ENCODE measurements around the gene CAMK2G.

The CAMK2G gene

GRCh38 chr10:73817826-73818225 lies 56.5 kb downstream of the CAMK2G start:
- in situ Hi-C loops (cut with MboI; ENCODE audit: low sequenced_read_pairs) = loop anchor here (25.0 kb wide), 1 partner anchor 106 kb away; no protein-coding TSS in a partner anchor

DNA sequence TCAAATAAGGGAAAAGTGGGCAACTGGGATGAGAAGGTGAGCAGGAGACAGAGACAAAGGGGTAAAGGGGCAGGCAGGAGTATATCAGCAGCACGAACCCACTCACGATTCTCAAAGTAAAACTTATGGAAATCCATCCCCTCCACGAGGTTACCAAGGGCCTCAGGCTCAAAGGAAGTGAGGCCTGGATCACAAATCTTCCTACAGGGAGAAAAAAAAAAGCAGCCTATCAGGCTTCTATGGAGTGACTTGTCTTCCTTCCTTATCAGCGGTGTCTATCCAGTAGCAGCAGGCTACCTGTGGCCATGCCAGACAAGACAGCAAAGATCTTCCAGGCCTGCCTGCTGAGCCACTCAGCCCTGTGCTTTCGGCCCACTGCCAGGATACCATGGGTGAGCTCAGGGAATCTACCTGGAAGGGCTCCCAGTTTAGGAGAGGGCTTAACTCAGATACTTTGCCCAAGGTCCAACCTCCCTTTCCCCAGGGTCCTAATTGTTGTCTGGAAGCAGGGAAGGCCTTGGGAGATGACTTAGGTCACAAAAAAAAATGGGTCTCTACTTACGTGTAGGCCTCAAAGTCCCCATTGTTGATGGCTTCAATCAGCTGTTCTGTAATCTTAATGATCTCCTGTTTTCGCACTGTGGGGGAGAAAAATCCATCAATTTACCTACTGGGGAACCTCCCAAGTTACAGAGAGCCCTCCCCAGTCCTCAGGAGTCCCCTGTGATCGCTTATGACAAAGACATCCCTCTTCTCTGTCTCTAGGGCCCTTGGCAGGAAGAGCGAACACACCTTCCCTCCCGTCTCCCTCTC lies 57.2 kb downstream of the CAMK2G start:
- in situ Hi-C loops (cut with MboI; ENCODE audit: low sequenced_read_pairs) = loop anchor here (25.0 kb wide), 1 partner anchor 105 kb away; no protein-coding TSS in a partner anchor

- in situ Hi-C loops (cut with MboI; ENCODE audit: low sequenced_read_pairs) = loop anchor here (25.0 kb wide), 1 partner anchor 103 kb away; no protein-coding TSS in a partner anchor
Observed at GRCh38 chr10:73815719-73816030, 58.7 kb downstream of the CAMK2G start.

DNA sequence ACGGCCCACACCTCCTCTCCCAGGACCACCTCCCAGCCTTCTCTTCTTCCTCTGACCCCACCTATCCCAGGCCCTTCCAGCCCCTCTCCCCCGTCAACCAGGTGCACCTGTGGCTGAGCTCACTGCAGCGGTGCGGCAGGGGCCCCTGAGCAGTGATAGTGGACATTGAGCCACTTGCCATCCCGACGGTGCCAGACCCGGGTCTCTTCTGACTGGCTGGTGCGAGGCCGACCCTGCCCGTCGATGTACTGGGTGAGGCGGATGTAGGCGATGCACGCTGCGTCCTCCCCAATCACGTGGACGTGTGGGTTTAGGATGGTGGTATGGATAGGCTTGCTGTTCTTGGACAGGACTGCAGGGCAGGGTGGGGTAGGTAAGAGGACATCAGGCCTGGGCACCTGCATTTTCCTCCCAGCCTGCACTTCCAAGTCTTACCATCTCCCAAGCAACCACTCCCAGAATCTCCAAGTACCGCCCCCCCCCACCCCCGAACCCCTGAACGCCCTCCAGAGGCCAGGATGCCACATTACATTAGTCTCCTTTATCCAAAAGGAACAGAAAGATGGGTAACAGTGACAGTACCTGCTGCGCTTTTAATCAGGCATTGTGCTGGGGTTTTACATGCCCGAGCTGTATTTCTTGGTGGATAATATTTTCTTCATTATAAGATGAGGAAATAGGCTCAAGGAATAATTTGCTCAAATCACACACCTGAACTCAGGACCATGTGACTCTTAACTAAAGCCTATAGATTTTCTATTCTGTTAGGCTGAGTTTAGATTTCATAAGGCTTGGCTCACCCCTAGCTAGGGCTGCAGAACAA lies 59.2 kb downstream of the CAMK2G start:
- in situ Hi-C loops (cut with MboI; ENCODE audit: low sequenced_read_pairs) = loop anchor here (25.0 kb wide), 1 partner anchor 103 kb away; no protein-coding TSS in a partner anchor

DNA sequence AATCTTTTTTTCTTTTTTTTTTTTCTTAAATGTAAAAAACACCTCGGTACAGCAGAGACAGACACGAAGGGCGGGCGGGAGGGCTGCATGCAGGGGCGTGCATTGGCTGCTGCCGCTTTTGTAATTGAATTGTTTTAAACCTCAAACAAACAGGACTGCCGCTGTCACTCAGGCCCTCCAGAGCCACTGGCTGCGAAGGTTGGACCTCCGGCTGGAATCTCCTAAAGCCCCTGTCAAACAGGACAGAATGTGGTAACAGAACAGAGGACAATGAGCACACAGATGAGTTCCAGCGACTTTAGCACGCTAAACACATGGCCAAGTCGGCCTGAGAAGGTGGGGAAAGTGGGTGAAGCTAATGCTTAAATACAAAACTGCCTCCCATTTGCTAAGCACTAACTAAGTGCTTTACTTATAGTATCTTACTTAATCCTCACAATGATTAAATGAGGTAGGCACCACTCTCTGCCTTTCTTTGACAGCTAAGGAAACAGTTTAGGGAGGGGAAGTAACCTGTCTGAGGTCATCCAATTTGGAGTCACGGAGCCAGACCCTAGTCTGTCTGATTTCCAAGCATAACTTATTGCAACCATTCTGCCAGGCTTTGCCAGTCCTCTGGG lies 60.0 kb downstream of the CAMK2G start:
- in situ Hi-C loops (cut with MboI; ENCODE audit: low sequenced_read_pairs) = loop anchor here (25.0 kb wide), 1 partner anchor 102 kb away; no protein-coding TSS in a partner anchor

DNA sequence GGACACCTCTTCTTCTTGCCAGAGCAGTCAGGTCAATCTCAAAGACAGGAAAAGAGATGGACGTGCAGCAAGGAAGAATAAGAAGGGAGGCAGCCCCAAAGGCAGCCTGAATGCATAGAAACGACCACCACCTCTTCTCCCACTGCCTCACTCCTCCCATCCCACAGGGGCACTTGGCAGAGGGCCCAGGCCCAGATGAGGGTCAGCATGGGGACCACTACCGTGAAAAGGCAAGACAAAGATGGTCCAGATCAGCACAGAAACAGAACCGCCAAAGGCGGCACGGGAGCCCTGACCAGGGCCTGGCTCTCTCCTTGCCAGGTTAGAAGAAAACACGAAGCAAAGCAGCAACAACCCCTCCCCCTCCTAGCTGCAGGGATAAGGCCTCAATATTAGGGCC lies 61.0 kb downstream of the CAMK2G start:
- in situ Hi-C loops (cut with MboI; ENCODE audit: low sequenced_read_pairs) = loop anchor here (25.0 kb wide), 1 partner anchor 101 kb away; no protein-coding TSS in a partner anchor

GRCh38 chr10:73812657-73813056 lies 61.7 kb downstream of the CAMK2G start:
- in situ Hi-C loops (cut with MboI; ENCODE audit: low sequenced_read_pairs) = loop anchor here (25.0 kb wide), 1 partner anchor 100 kb away; no protein-coding TSS in a partner anchor

DNA sequence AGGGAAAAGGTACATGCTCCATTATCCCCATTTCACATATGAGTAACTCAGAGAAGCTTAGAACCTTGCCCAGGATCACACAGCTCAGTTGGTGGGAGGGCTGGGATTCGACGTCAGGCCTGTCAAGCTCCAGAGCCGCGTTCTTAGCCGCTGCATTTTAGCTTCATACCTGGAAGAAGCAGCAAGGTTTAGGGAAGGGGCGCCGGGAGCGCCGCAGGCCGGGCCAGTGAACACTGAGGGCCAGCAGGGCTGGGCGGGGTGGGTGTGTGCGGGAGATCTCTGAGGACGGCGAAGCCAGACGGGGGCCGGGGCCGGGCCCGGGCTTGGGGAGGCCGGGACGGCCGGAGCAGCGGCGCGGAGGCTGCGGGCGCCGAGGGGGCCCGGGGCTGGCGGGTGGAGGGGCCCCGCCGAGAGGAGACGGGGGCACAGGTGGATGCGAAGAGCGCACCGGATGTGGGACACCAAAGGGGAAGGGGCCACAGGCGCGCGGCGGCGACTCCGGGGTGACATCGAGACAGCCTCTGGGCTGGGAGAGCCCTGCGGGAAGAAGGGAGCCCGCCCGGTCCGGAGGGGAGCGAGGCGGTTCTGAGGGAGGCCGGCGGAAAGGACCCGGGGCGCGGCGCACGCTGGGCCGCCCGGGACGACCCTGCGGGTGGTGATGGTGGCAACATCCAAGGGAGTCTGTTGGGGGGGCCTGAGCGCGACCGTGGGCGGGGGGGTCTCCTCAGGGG lies 63.5 kb downstream of the CAMK2G start:
- in situ Hi-C loops (cut with MboI; ENCODE audit: low sequenced_read_pairs) = loop anchor here (25.0 kb wide), 1 partner anchor 99 kb away; no protein-coding TSS in a partner anchor

DNA sequence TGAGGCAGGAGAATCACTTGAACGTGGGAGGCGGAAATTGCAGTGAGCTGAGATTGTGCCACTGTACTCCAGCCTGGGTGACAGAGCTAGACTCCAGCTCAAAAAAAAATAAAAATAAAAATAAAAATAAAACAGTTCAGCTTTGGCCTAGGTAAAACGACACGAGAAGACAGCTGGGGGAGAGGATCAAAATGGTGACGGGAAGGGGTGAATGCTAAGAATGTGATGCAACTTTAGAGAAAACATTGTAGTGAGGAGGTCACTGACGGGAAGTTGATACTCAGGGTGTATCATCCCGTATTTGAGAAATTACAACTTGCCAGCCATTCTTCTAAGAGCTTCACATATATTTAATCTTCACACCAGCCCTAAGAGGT lies 64.0 kb downstream of the CAMK2G start:
- in situ Hi-C loops (cut with MboI; ENCODE audit: low sequenced_read_pairs) = loop anchor here (25.0 kb wide), 1 partner anchor 98 kb away; no protein-coding TSS in a partner anchor

- in situ Hi-C loops (cut with MboI; ENCODE audit: low sequenced_read_pairs) = loop anchor here (25.0 kb wide), 1 partner anchor 97 kb away; no protein-coding TSS in a partner anchor
Observed at GRCh38 chr10:73809061-73809818, 65.1 kb downstream of the CAMK2G start.

DNA sequence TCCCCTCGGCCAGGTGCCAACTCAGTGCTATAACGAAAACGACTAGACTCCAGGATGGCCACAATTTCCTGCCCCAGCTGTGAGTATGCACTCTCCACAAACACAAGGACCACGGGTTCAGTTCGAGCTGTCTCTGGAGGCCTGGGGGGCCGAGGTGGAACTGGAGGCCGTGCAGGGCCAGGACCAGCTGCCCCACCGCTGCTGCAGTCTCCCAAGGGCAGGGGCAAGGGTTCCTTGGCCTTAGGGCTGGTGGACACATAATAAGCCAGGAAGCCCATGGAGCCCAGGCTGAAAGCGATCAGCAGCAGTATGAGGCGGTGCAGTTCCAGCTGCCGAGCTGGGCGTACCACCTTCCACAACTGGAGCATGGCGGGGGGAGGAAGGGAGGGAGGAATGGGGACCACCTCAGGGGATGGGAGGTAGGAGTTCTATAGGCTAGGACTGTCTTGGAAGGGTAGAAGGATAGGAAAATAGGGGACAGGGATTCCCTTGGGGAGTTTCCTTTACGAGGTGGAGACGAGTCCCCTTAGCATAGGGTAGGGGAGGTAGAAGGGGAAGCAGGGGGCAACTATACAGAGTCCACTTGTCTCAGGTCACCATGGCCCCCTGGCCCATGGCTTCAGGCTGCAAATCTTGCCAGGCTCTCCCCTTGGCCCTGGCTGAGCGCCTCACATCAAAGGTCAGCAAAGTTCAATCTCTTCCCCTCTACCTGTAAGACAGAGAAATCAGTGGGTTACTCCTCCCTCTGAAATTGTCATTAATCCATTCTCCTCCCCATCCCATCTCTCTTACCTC lies 66.1 kb downstream of the CAMK2G start:
- in situ Hi-C loops (cut with MboI; ENCODE audit: low sequenced_read_pairs) = loop anchor here (25.0 kb wide), 1 partner anchor 96 kb away; no protein-coding TSS in a partner anchor

GRCh38 chr10:73807471-73807870 lies 66.9 kb downstream of the CAMK2G start:
- in situ Hi-C loops (cut with MboI; ENCODE audit: low sequenced_read_pairs) = loop anchor here (25.0 kb wide), 1 partner anchor 95 kb away; no protein-coding TSS in a partner anchor

GRCh38 chr10:73806176-73806950 lies 68.0 kb downstream of the CAMK2G start:
- in situ Hi-C loops (cut with MboI; ENCODE audit: low sequenced_read_pairs) = loop anchor here (25.0 kb wide), 1 partner anchor 94 kb away; no protein-coding TSS in a partner anchor

DNA sequence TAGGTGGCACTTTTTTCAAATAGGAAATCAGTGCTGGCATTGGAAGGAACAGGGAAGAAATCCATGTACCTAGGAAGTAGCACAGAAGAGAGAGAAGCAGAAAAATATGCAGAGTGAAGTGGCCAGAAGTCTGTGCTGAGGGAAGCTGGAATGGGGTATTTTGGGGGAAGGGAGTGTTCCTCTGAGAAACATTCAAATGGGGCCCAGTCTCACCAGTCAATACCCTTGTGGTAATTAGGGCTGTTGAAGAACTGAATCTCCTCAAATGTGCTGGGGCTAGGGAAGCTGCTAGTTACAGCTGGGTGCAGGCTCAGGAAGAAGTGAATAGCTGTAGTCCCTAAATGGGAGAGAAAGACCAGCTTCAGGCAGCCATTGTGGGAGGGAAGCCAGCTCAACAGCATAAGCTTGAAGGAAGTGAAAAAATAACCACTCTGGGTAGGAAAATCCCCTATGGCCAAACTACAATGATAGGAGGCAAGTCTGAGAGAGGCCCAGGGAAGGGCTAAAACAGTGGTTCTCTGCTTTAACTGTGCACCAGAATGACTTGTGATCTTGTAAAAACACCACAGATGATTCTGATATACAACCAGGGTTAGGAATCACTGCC lies 70.6 kb downstream of the CAMK2G start:
- in situ Hi-C loops (cut with MboI; ENCODE audit: low sequenced_read_pairs) = loop anchor here (25.0 kb wide), 1 partner anchor 91 kb away; no protein-coding TSS in a partner anchor

GRCh38 chr10:73802276-73802991 lies 71.9 kb downstream of the CAMK2G start:
- in situ Hi-C loops (cut with MboI; ENCODE audit: low sequenced_read_pairs) = loop anchor here (25.0 kb wide), 1 partner anchor 90 kb away; no protein-coding TSS in a partner anchor

- in situ Hi-C loops (cut with MboI; ENCODE audit: low sequenced_read_pairs) = loop anchor here (25.0 kb wide), 1 partner anchor 89 kb away; no protein-coding TSS in a partner anchor
Observed at GRCh38 chr10:73801253-73801590, 73.1 kb downstream of the CAMK2G start.

Data from HL-60/S4 (cell line).